ENCODE measurements around the gene MZF1. TPM values are rescaled to one million over a fixed set of nuclear protein-coding genes. Genes with fewer than 3 reads are reported as not detected.
"Not testable (repeated sequence)": the region's sequence is repeated elsewhere in the genome, so short reads cannot be mapped to it uniquely, and the experiment has no call there.

Gene MZF1
- total and polyA plus RNA-seq, 2 donors, result 12.4 to 22.1 TPM

DNA sequence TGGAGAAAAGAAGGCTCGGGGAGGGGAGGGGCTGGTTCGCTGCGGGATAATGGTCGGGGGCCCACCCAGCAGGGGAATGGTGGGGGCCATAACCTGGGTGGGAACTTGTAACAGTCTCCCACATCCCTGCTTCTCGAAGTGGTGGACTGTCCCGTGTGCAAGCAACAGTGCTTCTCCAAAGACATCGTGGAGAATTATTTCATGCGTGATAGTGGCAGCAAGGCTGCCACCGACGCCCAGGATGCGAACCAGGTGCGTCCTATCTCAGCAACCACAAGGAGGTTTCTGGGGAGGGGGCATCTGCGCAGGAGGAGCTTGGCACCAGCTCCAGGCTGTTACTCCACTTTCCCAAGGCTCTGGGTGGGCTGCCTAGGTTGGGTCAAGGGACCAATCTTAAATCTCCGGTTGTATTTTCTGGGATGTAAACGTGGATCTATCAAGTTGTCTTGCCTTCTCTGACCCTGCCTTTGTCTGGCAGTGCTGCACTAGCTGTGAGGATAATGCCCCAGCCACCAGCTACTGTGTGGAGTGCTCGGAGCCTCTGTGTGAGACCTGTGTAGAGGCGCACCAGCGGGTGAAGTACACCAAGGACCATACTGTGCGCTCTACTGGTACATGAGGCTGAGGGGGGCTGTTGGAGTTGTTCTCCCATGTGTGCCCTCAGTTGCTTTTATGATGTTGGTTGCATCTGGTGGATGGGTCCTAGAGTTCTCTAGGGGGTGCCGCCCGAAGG, 27.7 kb downstream of the MZF1 start:
- no peak for DNase-seq (ENCODE audit: extremely low spot score)
- H3K27ac ChIP-seq (ENCODE audit: low read depth), result no peak overlapping the region
- peaks cover 6% of the 10 kb centered on the region for H3K36me3 ChIP-seq (ENCODE audit: insufficient read depth)
- H3K4me3 ChIP-seq (ENCODE audit: low read depth, low read length), result peak overlapping the region; percentile 97
- peaks cover 5% of the 10 kb centered on the region for H3K4me1 ChIP-seq (ENCODE audit: insufficient read depth)
- 7% methylated on average over 21 of the region's 21 CpGs for WGBS

DNA sequence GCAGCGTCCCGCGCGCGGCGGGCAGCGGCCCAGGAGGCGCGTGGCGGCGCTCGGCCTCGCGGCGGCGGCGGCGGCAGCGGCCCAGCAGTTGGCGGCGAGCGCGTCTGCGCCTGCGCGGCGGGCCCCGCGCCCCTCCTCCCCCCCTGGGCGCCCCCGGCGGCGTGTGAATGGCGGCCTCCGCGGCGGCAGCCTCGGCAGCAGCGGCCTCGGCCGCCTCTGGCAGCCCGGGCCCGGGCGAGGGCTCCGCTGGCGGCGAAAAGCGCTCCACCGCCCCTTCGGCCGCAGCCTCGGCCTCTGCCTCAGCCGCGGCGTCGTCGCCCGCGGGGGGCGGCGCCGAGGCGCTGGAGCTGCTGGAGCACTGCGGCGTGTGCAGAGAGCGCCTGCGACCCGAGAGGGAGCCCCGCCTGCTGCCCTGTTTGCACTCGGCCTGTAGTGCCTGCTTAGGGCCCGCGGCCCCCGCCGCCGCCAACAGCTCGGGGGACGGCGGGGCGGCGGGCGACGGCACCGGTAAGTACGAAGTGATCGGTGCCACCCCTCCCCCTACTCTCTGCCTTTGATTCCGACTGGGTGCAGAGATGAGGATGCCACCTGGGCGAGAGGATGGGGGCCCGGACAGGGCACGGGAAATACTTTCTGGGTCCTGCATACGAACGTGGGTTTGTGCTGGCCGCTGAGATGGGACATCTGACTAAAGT, 28.4 kb downstream of the MZF1 start:
- Histone ChIP-seq H3K4me3 (ENCODE audit: low read depth, low read length) (peak overlapping the region; percentile 97), H3K4me1 (ENCODE audit: insufficient read depth) (peaks cover 5% of the 10 kb centered on the region), H3K36me3 (ENCODE audit: insufficient read depth) (peaks cover 6% of the 10 kb centered on the region), H3K27ac (ENCODE audit: low read depth) (peak overlapping the region; percentile 86)
- under 1% methylated on average over 91 of the region's 92 CpGs for WGBS
- no peak for DNase-seq (ENCODE audit: extremely low spot score)

DNA sequence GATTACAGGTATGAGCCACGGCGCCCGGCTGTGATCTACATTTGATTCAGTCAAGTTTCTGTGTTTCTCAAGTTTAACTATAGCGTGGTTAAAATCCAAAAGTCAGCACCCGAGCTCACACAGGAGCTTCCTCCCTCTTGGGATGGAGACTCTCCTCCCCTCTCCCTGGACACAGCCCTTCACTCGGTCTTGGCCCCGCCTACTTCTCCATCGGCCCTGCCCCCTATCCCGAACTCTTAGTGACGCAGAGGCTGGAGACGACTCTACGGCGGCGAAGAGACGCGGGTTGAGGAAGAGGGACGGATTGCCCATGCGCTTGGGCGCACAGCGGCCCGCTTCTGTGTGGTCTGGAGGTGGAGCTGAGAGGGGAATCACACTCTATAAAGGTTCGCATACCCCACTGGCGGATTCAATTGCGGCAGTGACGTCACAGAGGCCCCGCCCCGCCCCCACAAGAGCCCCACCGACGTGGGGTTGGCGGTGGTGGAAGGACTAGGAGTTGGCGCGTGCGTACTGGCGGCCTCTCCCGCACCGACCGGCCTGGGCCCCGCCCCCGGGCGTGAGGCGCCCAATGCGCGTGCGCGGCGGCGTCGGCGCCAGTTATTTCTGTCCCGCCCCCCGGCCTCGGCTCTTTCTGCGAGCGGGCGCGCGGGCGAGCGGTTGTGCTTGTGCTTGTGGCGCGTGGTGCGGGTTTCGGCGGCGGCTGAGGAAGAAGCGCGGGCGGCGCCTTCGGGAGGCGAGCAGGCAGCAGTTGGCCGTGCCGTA, 29.1 kb downstream of the MZF1 start, which contains the start of gene TRIM28:
Gene TRIM28, plus strand, starts transcription at position 239 of the 765 bp plus-strand sequence. CDS start 694 bp downstream, outside the sequence.
- Histone ChIP-seq H3K27ac (ENCODE audit: low read depth) (peak within 1 kb of the TSS; percentile 97), H3K36me3 (ENCODE audit: insufficient read depth) (peaks cover 4% of the 10 kb centered on the region), H3K4me1 (ENCODE audit: insufficient read depth) (peaks cover 5% of the 10 kb centered on the region), H3K4me3 (ENCODE audit: low read depth, low read length) (peak within 1 kb of the TSS; percentile 97)
- under 1% methylated on average over 73 of the region's 73 CpGs for WGBS
- peak; percentile 98 for DNase-seq (ENCODE audit: extremely low spot score)

DNA sequence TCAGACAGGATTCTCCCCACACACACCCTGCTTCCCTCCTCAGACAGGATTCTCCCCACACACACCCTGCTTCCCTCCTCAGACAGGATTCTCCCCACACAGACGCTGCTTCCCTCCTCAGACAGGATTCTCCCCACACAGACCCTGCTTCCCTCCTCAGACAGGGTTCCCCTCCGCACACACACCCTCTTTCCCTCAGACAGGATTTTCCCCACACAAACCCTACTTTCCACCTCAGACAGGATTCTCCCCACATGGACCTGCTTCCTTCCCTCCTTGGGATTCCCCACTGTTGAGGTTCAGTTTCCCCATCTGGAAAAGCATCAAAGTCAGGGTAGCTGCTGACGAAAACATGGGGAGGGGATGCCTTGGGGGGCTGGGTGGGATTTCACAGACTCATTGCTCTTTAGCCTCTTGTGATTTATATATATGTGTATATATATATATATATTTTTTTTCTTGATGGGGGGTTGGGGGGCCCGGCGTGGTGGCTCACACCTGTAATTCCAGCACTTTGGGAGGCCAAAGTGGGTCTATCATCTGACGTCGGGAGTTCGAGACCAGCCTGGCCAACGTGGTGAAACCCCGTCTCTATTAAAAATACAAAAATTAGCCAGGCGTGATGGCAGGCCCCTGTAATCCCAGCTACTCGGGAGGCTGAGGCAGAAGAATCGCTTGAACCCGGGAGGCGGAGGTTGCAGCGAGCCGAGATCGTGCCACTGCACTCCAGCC, 30.3 kb downstream of the MZF1 start:
- peak overlapping the region; percentile 86 for H3K27ac ChIP-seq (ENCODE audit: low read depth)
- DNase-seq (ENCODE audit: extremely low spot score); H3K4me3 ChIP-seq (ENCODE audit: low read depth, low read length); H3K36me3 ChIP-seq (ENCODE audit: insufficient read depth); H3K4me1 ChIP-seq (ENCODE audit: insufficient read depth): not testable (repeated sequence)
- WGBS, result 81% methylated on average over 18 of the region's 18 CpGs

DNA sequence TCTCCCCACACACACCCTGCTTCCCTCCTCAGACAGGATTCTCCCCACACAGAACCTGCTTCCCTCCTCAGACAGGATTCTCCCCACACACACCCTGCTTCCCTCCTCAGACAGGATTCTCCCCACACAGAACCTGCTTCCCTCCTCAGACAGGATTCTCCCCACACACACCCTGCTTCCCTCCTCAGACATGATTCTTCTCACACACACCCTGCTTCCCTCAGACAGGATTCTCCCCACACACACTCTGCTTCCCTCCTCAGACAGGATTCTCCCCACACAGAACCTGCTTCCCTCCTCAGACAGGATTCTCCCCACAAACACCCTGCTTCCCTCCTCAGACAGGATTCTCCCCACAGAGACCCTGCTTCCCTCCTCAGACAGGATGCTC, 34.0 kb downstream of the MZF1 start:
- not testable (repeated sequence) for H3K36me3 ChIP-seq (ENCODE audit: insufficient read depth); DNase-seq (ENCODE audit: extremely low spot score); H3K4me1 ChIP-seq (ENCODE audit: insufficient read depth); H3K4me3 ChIP-seq (ENCODE audit: low read depth, low read length); H3K27ac ChIP-seq (ENCODE audit: low read depth)

DNA sequence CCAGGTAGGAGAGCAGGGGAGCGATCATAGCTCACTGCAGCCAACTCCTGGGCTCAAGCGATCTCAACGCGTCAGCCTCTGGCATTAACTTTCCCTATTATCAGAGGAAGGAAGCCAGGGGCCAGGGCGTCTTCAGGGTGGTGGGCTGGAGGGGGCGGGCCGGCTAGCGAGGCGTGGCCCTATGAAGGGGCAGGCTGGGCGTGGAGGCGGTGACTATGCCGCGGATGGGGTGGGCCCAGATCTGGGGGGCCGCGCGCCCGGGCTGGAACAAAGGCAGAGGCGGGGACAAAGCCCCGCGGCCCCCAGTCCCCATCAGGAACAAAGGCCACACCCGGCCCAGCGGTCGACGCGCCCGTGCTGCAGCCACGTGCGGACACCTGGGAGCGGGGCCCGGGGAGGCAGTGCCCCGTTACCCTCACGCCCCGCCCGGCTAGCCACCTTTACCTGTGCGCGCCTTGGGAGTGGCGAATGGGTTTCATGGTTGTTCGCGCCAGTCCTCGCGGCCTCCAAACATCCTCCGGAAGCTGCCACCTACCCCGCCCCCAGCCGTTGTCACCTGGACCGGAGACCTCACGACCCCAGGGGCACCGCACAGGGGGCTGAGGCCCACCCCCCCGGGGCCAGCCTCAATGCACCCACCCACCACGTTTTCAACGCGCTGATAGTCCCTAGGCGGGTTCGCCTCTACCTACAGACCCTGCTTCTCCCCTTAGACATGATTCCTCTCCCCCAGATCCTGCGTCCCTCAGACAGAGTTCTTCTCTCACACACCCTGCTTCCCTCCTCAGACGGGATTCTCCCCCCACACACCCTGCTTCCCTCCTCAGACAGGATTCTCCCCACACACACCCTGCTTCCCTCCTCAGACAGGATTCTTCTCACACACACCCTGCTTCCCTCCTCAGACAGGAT, 34.6 kb downstream of the MZF1 start:
- no peak for DNase-seq (ENCODE audit: extremely low spot score)
- peaks cover 2% of the 10 kb centered on the region for H3K4me1 ChIP-seq (ENCODE audit: insufficient read depth)
- WGBS, result 3% methylated on average over 55 of the region's 55 CpGs
- peak overlapping the region; percentile 14 for H3K4me3 ChIP-seq (ENCODE audit: low read depth, low read length)
- H3K27ac ChIP-seq (ENCODE audit: low read depth), result peak overlapping the region; percentile 14
- no peaks in the 10 kb centered on the region for H3K36me3 ChIP-seq (ENCODE audit: insufficient read depth)

DNA sequence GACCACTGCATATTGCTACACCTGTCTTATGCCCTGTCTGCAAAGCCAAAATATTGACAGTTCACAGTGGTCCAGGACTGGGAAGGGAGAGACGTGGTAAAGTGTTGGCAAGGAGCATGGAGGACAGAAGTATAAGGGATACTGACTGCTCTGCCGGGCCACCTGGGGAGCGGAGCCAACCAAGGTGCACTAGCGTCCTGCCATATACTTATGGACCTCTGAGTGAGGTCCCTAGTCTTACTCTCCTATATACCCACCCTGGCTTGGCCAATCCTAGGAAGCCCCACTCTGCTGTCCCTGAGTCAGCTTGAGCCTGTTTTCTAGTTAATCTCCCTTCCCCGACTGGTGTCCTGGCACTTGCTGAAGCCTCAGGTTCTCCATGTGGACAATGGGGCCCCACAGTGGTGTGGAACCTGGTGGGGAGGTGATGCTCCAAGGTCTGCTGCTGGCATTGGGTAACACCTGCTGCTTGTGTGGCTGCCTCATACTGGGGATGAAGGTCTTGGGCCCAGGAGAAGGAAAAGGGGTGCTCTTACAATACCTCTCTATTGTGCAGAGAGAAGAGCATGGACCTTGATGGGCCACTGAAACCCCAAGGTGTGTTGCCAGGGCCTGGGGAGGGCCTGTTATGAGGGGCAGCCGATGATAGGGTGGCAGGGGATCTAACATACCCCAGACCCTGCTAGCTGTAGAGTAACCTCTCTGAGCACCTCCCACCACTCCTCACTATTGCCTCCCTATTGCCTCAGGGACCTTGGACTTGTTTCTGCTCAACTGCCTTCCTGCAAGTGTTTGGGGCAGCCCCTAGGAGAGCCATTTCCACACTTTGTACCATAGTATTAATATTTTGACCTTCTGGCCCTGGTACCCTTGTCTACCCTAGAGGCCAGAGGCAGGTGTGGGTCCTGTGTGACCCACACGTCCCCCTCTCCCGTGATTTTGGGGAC, 36.0 kb downstream of the MZF1 start:
- no peaks in the 10 kb centered on the region for H3K36me3 ChIP-seq (ENCODE audit: insufficient read depth)
- WGBS, result 91% methylated on average over 8 of the region's 8 CpGs
- H3K4me1 ChIP-seq (ENCODE audit: insufficient read depth), result peaks cover 2% of the 10 kb centered on the region
- H3K27ac ChIP-seq (ENCODE audit: low read depth), result no peak overlapping the region
- no peak overlapping the region for H3K4me3 ChIP-seq (ENCODE audit: low read depth, low read length)
- no peak for DNase-seq (ENCODE audit: extremely low spot score)

DNA sequence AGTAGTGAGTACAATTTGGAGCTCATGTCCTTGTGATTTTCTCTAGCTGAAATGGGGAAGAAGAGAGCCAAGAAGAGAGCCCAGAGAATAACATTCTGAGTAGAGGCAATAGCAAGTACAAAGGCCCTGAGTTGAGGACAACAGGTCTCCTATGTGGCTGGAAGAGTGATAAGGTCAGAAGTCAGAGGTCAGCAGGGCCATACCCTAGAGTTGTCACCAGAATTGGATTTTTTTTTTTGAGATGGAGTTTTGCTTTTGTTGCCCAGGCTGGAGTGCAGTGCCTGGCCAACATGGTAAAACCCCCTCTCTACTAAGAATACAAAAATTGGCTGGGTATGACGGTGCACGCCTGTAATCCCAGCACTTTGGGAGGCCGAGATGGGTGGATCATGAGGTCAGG, 37.3 kb downstream of the MZF1 start:
- WGBS, result 87% methylated on average over 3 of the region's 3 CpGs
- H3K27ac ChIP-seq (ENCODE audit: low read depth), result no peak overlapping the region
- no peak for DNase-seq (ENCODE audit: extremely low spot score)

DNA sequence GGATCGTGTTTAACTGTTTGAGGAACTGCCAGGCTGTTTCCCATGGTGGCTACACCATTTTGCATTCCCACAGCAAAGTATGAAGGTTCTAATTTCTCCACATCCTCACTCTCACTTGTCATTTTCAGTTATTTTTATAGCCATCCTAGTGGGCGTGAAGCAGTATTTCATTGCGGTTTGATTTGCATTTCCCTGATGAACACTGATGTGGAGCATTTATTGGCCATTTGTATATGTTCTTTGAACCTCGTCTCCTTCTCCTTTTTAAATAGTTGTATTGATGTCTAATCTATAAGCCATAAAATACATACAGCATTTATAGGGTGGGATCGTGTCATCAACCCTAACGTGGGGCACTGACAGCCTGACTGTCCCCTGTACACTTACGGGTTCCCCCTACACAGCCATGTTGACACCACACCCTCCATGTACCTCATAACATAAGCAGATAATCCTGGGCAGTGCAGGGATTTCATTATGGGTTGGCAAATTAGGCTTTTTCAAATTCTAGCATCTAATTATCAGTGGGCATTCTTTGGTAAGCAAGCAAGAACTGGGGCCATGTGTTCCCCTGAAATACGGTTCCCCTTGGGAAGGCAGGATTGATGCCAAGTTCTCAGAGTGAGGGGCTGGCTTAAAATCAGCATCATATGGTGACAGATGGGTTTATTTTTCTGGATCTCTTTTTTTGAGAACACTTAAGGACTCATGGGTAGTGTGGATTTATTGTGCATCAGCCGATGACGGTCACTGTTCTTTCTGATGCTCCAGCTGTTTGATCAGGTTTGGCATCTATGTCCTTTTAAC, 41.9 kb downstream of the MZF1 start:
- Histone ChIP-seq H3K27ac (ENCODE audit: low read depth) (no peak overlapping the region), H3K4me3 (ENCODE audit: low read depth, low read length) (no peak overlapping the region), H3K4me1 (ENCODE audit: insufficient read depth) (no peaks in the 10 kb centered on the region), H3K36me3 (ENCODE audit: insufficient read depth) (no peaks in the 10 kb centered on the region)
- no peak for DNase-seq (ENCODE audit: extremely low spot score)
- 60% methylated on average over 10 of the region's 10 CpGs for WGBS

More for the DNA sequence above, 37.3 kb downstream of the MZF1 start:
- H3K4me1 ChIP-seq (ENCODE audit: insufficient read depth), result peaks cover 2% of the 10 kb centered on the region
- no peaks in the 10 kb centered on the region for H3K36me3 ChIP-seq (ENCODE audit: insufficient read depth)
- no peak overlapping the region for H3K4me3 ChIP-seq (ENCODE audit: low read depth, low read length)

DNA sequence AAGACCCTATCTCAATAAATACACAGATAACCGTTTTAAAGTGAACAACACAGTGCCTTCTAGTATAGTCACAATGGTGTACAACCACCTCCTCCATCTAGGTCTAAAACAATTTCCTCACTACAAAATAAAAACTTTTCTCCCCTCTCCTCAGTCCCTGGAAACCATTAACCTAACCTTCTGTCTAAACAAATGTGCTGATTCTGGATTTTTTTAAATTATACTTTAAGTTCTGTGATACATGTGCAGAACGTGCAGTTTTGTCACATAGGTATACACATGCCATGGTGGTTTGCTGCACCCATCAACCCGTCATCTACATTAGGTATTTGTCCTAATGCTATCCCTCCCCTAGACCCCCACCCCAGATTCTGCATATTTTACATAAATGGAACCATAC, 43.7 kb downstream of the MZF1 start:
- Histone ChIP-seq H3K27ac (ENCODE audit: low read depth) (no peak overlapping the region), H3K36me3 (ENCODE audit: insufficient read depth) (no peaks in the 10 kb centered on the region), H3K4me1 (ENCODE audit: insufficient read depth) (no peaks in the 10 kb centered on the region), H3K4me3 (ENCODE audit: low read depth, low read length) (no peak overlapping the region)
- WGBS, result 76% methylated on average over 3 of the region's 3 CpGs
- no peak for DNase-seq (ENCODE audit: extremely low spot score)

DNA sequence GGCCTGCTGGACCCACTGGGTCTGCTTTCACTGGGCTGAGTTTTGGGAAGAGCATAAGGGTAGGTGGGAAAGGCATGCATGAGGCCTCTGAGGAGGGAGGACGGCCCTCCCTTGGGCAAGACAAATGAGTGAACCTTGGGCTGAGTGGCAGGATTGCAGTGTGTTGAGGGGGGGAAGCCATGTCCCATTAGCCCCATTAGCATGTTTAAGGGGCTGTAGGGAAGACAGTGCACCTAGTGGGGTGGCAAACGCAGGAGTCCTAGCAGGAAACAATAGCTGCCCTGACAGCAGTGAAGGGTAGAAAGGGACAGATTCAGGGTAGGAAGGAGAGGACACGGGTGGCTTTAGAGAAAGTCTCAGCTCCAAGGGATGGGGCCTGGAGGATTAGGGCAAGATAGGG, 50.4 kb downstream of the MZF1 start:
- DNase-seq (ENCODE audit: extremely low spot score), result no peak
- WGBS, result 81% methylated on average over 3 of the region's 3 CpGs
- no peak overlapping the region for H3K4me3 ChIP-seq (ENCODE audit: low read depth, low read length)
- H3K36me3 ChIP-seq (ENCODE audit: insufficient read depth), result no peaks in the 10 kb centered on the region
- no peak overlapping the region for H3K27ac ChIP-seq (ENCODE audit: low read depth)
- no peaks in the 10 kb centered on the region for H3K4me1 ChIP-seq (ENCODE audit: insufficient read depth)
